ENCODE results near the gene TBCC.
"Not testable (repeated sequence)": the region's sequence is repeated elsewhere in the genome, so short reads cannot be mapped to it uniquely, and the experiment has no call there.

The TBCC gene

GRCh38 chr6:42769836-42770235, 23.9 kb upstream of the TBCC start:
- DNase-seq: no peak

GRCh38 chr6:42769051-42769450, 23.1 kb upstream of the TBCC start:
- DNase-seq: no peak

GRCh38 chr6:42766163-42766670, 20.3 kb upstream of the TBCC start:
- DNase-seq: no peak

GRCh38 chr6:42764911-42765648, 19.2 kb upstream of the TBCC start:
- DNase-seq: no peak

GRCh38 chr6:42762950-42763349, 17.0 kb upstream of the TBCC start:
- DNase-seq: peak; percentile 42

GRCh38 chr6:42762426-42762859, 16.5 kb upstream of the TBCC start:
- DNase-seq: no peak

GRCh38 chr6:42761287-42762067, 15.6 kb upstream of the TBCC start:
- DNase-seq: no peak

GRCh38 chr6:42758756-42759430, 13.0 kb upstream of the TBCC start:
- peak; percentile 94 for DNase-seq

- DNase-seq: no peak
These were observed 10.8 kb upstream of the TBCC start for GRCh38 chr6:42756722-42757121.

- no peak for DNase-seq
These were observed 8.9 kb upstream of the TBCC start for GRCh38 chr6:42754759-42755158.

GRCh38 chr6:42751055-42751454, 5.2 kb upstream of the TBCC start:
- no peak for DNase-seq

GRCh38 chr6:42748203-42748898, 2.4 kb upstream of the TBCC start:
- DNase-seq: no peak

GRCh38 chr6:42746463-42747391, 824 bp upstream of the TBCC start:
- DNase-seq: peak; percentile 97

GRCh38 chr6:42745083-42745639, 742 bp downstream of the TBCC start:
- peak; percentile 63 for DNase-seq

- peak; percentile 73 for DNase-seq
These were observed 1.5 kb downstream of the TBCC start for GRCh38 chr6:42744351-42744893.

GRCh38 chr6:42742116-42742894, 3.6 kb downstream of the TBCC start:
- peak; percentile 99 for DNase-seq

- DNase-seq: no peak
These were observed 5.2 kb downstream of the TBCC start for GRCh38 chr6:42740725-42741124.

- DNase-seq: peak; percentile 76
These were observed 9.9 kb downstream of the TBCC start for GRCh38 chr6:42735976-42736375.

GRCh38 chr6:42733867-42734481, 11.9 kb downstream of the TBCC start:
- DNase-seq: not testable (repeated sequence)

- no peak for DNase-seq
These were observed 16.2 kb downstream of the TBCC start for GRCh38 chr6:42729731-42730130.

Measured in NCI-H82 (cell line).